SK-N-SH (cell line): ENCODE results near the gene MYOM1. TPM values are rescaled to one million over a fixed set of nuclear protein-coding genes. Genes with fewer than 3 reads are reported as not detected.

Experiments used
- CTCF ChIA-PET: fragments of 300-600, 350-600 bp; formaldehyde crosslinking; extraction: SDS; loops from one replicate; lab custom pipeline; 2021; lab: Yijun Ruan, JAX
- POLR2A ChIA-PET: fragments of 350-600 bp; sonication (Branson Sonifier 250); formaldehyde crosslinking; extraction: SDS; loops from one replicate; lab custom pipeline; 2020; ENCODE audit warnings: antibody characterized with exemption, inconsistent platforms; lab: Yijun Ruan, JAX
- DNase-seq: peaks from one replicate; pipeline ENCODE4 v3.0.0; 2012
- H2AFZ ChIP-seq: fragments of 200-600 bp; sonication (generic); 2 replicates; pipeline ENCODE4 v1.8.1; 2016; ENCODE audit warnings: antibody characterized with exemption, mild to moderate bottlenecking, low read depth
- H3F3A ChIP-seq: fragments of 200-600 bp; sonication (generic); replicated peaks from 2 replicates; pipeline ENCODE3; 2016; ENCODE audit warnings: antibody characterized with exemption, mild to moderate bottlenecking; ENCODE audit not compliant: insufficient read depth
- H3K27ac ChIP-seq, 2 experiments: fragments of 200-500 bp in 1 of 2; fragments of 200-600 bp in 1 of 2; sonication (Bioruptor generic) in 1 of 2; sonication (generic), shearing (Covaris generic) in 1 of 2; 2 replicates each; pipeline versions ENCODE4 v1.5.1 to v1.6.1; 2014 to 2016; ENCODE audit warnings: low read depth in 2 of 2, inconsistent platforms in 1 of 2, low read length in 1 of 2, mild to moderate bottlenecking in 1 of 2, mixed read lengths in 1 of 2
- H3K27me3 ChIP-seq: fragments of 200-600 bp; sonication (generic), shearing (Covaris generic); 2 replicates; pipeline ENCODE4 v1.6.1; 2016; ENCODE audit warnings: mixed run types; ENCODE audit not compliant: insufficient read depth
- H3K36me3 ChIP-seq, 2 experiments: fragments of 200-500 bp in 1 of 2; fragments of 200-600 bp in 1 of 2; sonication (Bioruptor generic) in 1 of 2; sonication (generic) in 1 of 2; replicated peaks in 1 of 2; 2 replicates each; pipeline versions ENCODE3 to v1.5.1; 2014 to 2016; ENCODE audit warnings: low read length in 1 of 2, mild to moderate bottlenecking in 1 of 2; ENCODE audit not compliant: insufficient read depth in 2 of 2, control insufficient read depth in 1 of 2
- H3K4me1 ChIP-seq, 2 experiments: fragments of 200-500 bp in 1 of 2; fragments of 200-600 bp in 1 of 2; sonication (Bioruptor generic) in 1 of 2; sonication (generic), shearing (Covaris generic) in 1 of 2; 2 replicates each; pipeline versions ENCODE4 v1.5.1 to v1.6.1; 2014 to 2016; ENCODE audit warnings: low read depth in 1 of 2, low read length in 1 of 2, mixed run types in 1 of 2; ENCODE audit not compliant: insufficient read depth in 2 of 2, control insufficient read depth in 1 of 2
- H3K4me2 ChIP-seq: fragments of 200-600 bp; sonication (generic), shearing (Covaris generic); 2 replicates; pipeline ENCODE4 v1.6.1; 2017; ENCODE audit warnings: mixed run types
- H3K4me3 ChIP-seq, 2 experiments: fragments of 200-500 bp in 1 of 2; fragments of 200-600 bp in 1 of 2; sonication (Bioruptor generic) in 1 of 2; sonication (generic), shearing (Covaris generic) in 1 of 2; 2 replicates each; pipeline versions ENCODE4 v1.5.1 to v1.8.1; 2014 to 2016; ENCODE audit warnings: low read depth in 2 of 2, inconsistent platforms in 1 of 2, low read length in 1 of 2, mild to moderate bottlenecking in 1 of 2, mixed read lengths in 1 of 2, moderate library complexity in 1 of 2
- H3K79me2 ChIP-seq: fragments of 200-600 bp; sonication (generic); 2 replicates; pipeline ENCODE4 v1.8.1; 2017; ENCODE audit warnings: mild to moderate bottlenecking; ENCODE audit not compliant: insufficient read depth
- H3K9ac ChIP-seq: fragments of 200-600 bp; sonication (generic); 2 replicates; pipeline ENCODE4 v1.6.1; 2017; ENCODE audit warnings: mixed run types
- H3K9me2 ChIP-seq: fragments of 200-600 bp; sonication (generic); 2 replicates; pipeline ENCODE4 v1.6.1; 2017; ENCODE audit warnings: mixed run types
- H3K9me3 ChIP-seq: fragments of 200-600 bp; sonication (generic); 2 replicates; pipeline ENCODE4 v1.6.1; 2017; ENCODE audit warnings: mixed run types, mild to moderate bottlenecking, moderate library complexity
- H4K20me1 ChIP-seq: fragments of 200-600 bp; sonication (generic); 2 replicates; pipeline ENCODE4 v1.6.1; 2017; ENCODE audit warnings: mild to moderate bottlenecking, mixed run types; ENCODE audit not compliant: insufficient read depth
- CHD2 ChIP-seq: fragments of 150-350 bp; IDR thresholded peaks from 2 replicates; pipeline ENCODE4 v1.6.1; 2018; ENCODE audit warnings: low read length; ENCODE audit not compliant: partially characterized antibody
- CTCF ChIP-seq: fragments of 200-600 bp; sonication (generic); IDR thresholded peaks from 2 replicates; pipeline ENCODE4 v1.6.1; 2017; ENCODE audit warnings: antibody characterized with exemption, mild to moderate bottlenecking, moderate library complexity
- EP300 ChIP-seq, 2 experiments: IDR thresholded peaks; 2 replicates each; pipeline versions ENCODE4 v1.4.0 to v1.6.1; 2012; ENCODE audit warnings: borderline replicate concordance in 1 of 2, low read depth in 1 of 2, low read length in 1 of 2
- EZH2phosphoT487 ChIP-seq: fragments of 200-600 bp; sonication (generic); IDR thresholded peaks from 2 replicates; pipeline ENCODE4 v1.6.1; 2017; ENCODE audit warnings: low read depth, mixed run types, mild to moderate bottlenecking, antibody characterized with exemption, moderate library complexity, borderline replicate concordance
- FOXJ3 ChIP-seq: sonication (generic); formaldehyde crosslinking; IDR thresholded peaks from 2 replicates; pipeline ENCODE4 v1.5.1; 2020; ENCODE audit warnings: mild to moderate bottlenecking, missing genetic modification reagents
- FOXM1 ChIP-seq: IDR thresholded peaks from 2 replicates; pipeline ENCODE4 v1.4.0; 2012; ENCODE audit warnings: low read depth, mild to moderate bottlenecking
- GATA2 ChIP-seq: sonication (generic); formaldehyde crosslinking; IDR thresholded peaks from 2 replicates; pipeline ENCODE4 v1.5.0; 2020; ENCODE audit warnings: mild to moderate bottlenecking, missing genetic modification reagents
- IRF3 ChIP-seq: fragments of 150-350 bp; IDR thresholded peaks from 2 replicates; pipeline ENCODE4 v1.6.1; 2016; ENCODE audit warnings: mild to moderate bottlenecking, low read depth, low read length
- JUND ChIP-seq: IDR thresholded peaks from 2 replicates; pipeline ENCODE4 v1.4.0; 2012
- MEF2A ChIP-seq: IDR thresholded peaks from 2 replicates; pipeline ENCODE4 v1.4.0; 2012; ENCODE audit warnings: low read depth, borderline replicate concordance
- MXI1 ChIP-seq: IDR thresholded peaks from 2 replicates; pipeline ENCODE4 v1.6.1; 2012; ENCODE audit warnings: mild to moderate bottlenecking, low read depth, low read length, improper control_type of control experiment
- RCOR1 ChIP-seq: fragments of 150-350 bp; IDR thresholded peaks from 2 replicates; pipeline ENCODE4 v1.6.1; 2017; ENCODE audit warnings: antibody characterized with exemption, low read length
- RXRA ChIP-seq: IDR thresholded peaks from 2 replicates; pipeline ENCODE4 v1.4.0; 2012; ENCODE audit warnings: low read depth, mild to moderate bottlenecking, borderline replicate concordance
- SIN3A ChIP-seq: IDR thresholded peaks from 2 replicates; pipeline ENCODE4 v1.6.1; 2012; ENCODE audit warnings: low read depth, mild to moderate bottlenecking, low read length, moderate library complexity, borderline replicate concordance
- TCF12 ChIP-seq: IDR thresholded peaks from 2 replicates; pipeline ENCODE4 v1.4.0; 2012
- WGBS: methylation state at CpG from one replicate; pipeline ENCODE4 v1.1.6; 2017; ENCODE audit warnings: low lambda C conversion rate; 5-methylcytosine and 5-hydroxymethylcytosine counted together
- polyA plus RNA-seq, 3 experiments: library from polyadenylated mRNA; depleted of rRNA; stranded (reverse); fragments of >200 nt; gene quantifications; 2 replicates each; pipeline ENCODE4 v1.2.3, GENCODE V29; 2012
- TF ChIP-seq, protein P1 (sequence below): IDR thresholded peaks from 2 replicates; pipeline ENCODE4 v1.4.0; 2012; ENCODE audit warnings: low read depth
- TF ChIP-seq, protein P2 (sequence below): IDR thresholded peaks from 2 replicates; pipeline ENCODE4 v1.6.1; 2012; ENCODE audit warnings: mild to moderate bottlenecking, low read depth, low read length, moderate library complexity

The MYOM1 gene
- polyA plus RNA-seq, 1 of the 3 experiments (the other 2 are of a cell fraction) = 0.07 TPM

GRCh38 chr18:3218819-3219218 is 949 bp downstream of the MYOM1 start:
- H3K9me3 ChIP-seq = no peaks in the 10 kb centered on the region
- no peaks in the 10 kb centered on the region for H3K79me2 ChIP-seq
- H3F3A ChIP-seq = no peaks in the 10 kb centered on the region
- H3K9me2 ChIP-seq = no peaks in the 10 kb centered on the region
- H3K4me1 ChIP-seq = no peaks in the 10 kb centered on the region
- TF ChIP-seq CTCF = no peak
- TF ChIP-seq RCOR1 = no peak
- no peak for TF ChIP-seq EP300 (IDR thresholded peaks at IDR 0.05; ENCODE audit: borderline replicate concordance in 1 of 2, low read depth in 1 of 2, low read length in 1 of 2)
- TF ChIP-seq RXRA = no peak
- TF ChIP-seq, protein P1, sequence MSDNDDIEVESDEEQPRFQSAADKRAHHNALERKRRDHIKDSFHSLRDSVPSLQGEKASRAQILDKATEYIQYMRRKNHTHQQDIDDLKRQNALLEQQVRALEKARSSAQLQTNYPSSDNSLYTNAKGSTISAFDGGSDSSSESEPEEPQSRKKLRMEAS = no peak
- TF ChIP-seq FOXM1 = no peak
- no peak for TF ChIP-seq TCF12
- TF ChIP-seq GATA2 (CRISPR knock-in tag) = no peak
- no peak for TF ChIP-seq FOXJ3 (CRISPR knock-in tag)
- TF ChIP-seq IRF3 = no peak
- TF ChIP-seq, protein P2, sequence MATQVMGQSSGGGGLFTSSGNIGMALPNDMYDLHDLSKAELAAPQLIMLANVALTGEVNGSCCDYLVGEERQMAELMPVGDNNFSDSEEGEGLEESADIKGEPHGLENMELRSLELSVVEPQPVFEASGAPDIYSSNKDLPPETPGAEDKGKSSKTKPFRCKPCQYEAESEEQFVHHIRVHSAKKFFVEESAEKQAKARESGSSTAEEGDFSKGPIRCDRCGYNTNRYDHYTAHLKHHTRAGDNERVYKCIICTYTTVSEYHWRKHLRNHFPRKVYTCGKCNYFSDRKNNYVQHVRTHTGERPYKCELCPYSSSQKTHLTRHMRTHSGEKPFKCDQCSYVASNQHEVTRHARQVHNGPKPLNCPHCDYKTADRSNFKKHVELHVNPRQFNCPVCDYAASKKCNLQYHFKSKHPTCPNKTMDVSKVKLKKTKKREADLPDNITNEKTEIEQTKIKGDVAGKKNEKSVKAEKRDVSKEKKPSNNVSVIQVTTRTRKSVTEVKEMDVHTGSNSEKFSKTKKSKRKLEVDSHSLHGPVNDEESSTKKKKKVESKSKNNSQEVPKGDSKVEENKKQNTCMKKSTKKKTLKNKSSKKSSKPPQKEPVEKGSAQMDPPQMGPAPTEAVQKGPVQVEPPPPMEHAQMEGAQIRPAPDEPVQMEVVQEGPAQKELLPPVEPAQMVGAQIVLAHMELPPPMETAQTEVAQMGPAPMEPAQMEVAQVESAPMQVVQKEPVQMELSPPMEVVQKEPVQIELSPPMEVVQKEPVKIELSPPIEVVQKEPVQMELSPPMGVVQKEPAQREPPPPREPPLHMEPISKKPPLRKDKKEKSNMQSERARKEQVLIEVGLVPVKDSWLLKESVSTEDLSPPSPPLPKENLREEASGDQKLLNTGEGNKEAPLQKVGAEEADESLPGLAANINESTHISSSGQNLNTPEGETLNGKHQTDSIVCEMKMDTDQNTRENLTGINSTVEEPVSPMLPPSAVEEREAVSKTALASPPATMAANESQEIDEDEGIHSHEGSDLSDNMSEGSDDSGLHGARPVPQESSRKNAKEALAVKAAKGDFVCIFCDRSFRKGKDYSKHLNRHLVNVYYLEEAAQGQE = no peak
- no peak for TF ChIP-seq CHD2
- TF ChIP-seq SIN3A = no peak
- no peak for TF ChIP-seq MXI1
- TF ChIP-seq JUND = no peak
- TF ChIP-seq MEF2A = no peak
- no peak for TF ChIP-seq EZH2phosphoT487
- no peak overlapping the region for H3K27ac ChIP-seq
- H2AFZ ChIP-seq = no peak overlapping the region
- H3K27me3 ChIP-seq = no peaks in the 10 kb centered on the region
- no peaks in the 10 kb centered on the region for H3K36me3 ChIP-seq
- no peak overlapping the region for H3K9ac ChIP-seq
- POLR2A ChIA-PET = no interaction called here
- no peak overlapping the region for H3K4me3 ChIP-seq
- 95% methylated on average over 2 of the region's 2 CpGs for WGBS
- CTCF ChIA-PET = interaction anchor here (0.7 to 3.5 kb wide), 3 partner anchors 16 to 27 kb away, joined by 3 to 15 read pairs (median 4); no protein-coding TSS in a partner anchor
- no peak for DNase-seq
- no peak overlapping the region for H3K4me2 ChIP-seq
- no peaks in the 10 kb centered on the region for H4K20me1 ChIP-seq
